GM19467 (cell line): ENCODE data around the gene EXOC3L1.

ENCODE experiments used
- ATAC-seq: cut with Tn5 transposase; IDR thresholded peaks from one replicate; pipeline ENCODE4 v1.9.1; 2021; ENCODE audit warnings: mild to moderate bottlenecking, moderate library complexity; ENCODE audit not compliant: unreplicated experiment

Gene EXOC3L1

DNA sequence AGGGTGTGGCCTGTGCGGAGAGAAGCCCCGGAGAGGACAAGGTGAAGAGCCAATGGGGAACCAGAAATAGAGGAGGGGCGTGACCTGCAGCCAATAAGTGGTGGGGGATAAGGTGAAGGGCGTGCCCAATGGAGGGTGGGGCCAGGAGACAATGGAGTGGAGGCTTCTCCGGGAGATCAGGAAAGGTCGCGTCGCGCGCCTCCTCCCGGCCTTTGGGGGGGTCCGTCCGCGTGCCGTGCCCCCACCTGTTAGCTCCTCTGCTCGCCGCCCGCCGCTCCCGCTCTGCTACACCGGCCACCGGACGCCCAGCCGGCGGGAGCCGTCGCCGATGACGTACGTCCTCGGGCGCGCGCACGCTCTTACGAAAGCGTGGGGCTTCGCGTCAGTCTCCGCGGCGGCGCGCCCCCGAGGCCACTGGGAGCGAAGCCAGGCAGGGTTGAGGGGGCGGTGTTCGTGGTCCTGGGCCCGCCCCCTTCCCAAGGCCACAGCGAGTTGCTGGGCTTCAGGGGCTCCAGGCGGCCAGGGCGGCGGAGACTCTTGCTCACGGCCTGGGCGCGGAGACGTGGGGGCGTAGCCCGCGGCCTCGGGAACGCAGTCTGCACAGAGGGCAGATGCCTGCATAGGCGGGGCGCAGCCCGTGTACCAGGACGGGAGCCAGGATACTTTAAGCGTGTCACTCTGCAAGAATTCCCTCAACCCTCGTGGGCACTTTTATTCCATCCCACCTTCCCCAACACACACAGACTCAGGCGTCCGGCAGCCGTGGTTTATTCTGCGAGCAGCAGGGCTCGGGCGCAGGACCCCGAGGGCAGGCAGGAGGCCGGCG, 6.1 kb downstream of the EXOC3L1 start, which contains the start of gene MATCAP1:
MATCAP1 (minus strand) TSS at position 337 of the 826 bp plus-strand sequence. CDS start 3,353 bp downstream, outside the sequence.
- peak; percentile 78 for ATAC-seq

DNA sequence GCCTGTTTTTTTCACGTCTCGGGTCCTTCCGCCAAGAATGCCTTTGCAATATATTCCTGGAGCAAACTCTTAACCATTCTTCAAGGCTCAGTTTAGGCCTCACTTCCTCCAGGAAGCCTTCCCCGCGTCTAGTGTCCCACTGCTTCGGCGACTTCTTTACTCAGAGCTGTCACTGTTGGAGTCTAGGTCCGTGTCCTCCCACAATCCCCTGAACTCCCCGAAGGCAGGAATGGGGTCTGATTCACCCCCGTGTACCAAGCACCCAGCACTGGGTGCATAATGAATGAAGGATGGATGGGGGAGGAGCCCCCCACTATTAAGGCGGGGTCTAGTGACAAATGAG, 6.7 kb downstream of the EXOC3L1 start:
- no peak for ATAC-seq

DNA sequence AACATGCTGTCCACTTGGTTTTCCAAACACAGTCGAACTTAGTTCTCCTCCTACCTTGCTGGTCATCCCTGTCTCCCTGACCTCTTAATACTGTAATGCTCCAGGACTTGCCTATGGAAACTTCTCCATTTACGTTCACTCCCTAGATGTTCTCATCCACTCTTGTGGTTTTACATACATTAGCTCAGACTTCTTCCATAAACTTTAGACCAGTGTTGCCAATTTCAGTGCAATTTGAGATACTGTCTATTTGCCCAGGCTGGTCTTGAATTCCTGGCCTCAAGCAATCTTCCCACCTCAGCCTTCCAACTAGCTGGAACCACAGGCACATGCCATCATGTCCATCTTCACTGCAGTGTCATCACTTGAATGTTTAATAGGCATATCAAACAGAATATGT, 7.6 kb downstream of the EXOC3L1 start:
- no peak for ATAC-seq

DNA sequence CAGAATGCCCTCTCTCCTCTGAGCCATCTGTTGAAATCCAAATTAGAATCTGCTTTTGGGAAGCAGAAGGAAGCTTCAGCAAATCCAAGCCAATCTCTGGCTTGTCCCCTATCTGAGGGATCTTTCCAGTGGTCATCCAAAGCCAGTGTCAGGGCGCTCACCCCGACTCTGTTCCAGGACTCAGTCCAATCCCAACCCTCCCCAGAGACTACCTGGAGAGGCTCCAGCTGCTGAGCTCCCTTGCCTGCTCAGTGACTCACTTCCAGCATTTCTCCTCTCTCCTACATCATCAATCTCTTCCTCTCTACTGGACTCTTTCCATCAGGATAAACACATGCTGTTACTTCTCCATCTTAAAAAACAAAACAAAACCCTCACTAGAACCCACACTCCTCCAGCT, 8.6 kb downstream of the EXOC3L1 start:
- no peak for ATAC-seq

DNA sequence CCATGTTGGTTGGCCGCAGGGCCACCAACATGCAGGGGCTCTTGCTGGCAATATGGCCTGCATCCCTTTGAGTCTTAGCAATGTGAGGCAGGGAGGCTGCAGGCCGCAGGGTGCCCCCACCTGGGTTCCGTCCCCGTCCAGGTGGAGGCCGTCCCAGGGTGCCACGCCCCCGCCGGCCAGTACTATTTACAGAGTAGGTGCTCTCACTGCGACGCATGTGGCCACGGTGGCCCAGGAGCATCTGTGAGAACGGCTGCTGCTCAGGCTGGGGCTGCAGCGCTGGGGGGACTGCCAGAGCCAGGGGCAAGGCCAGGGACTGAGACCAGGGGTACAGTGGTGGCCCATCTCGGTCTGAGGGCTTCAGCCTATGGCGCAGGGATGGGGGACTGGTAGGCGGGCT, 9.8 kb downstream of the EXOC3L1 start:
- ATAC-seq, result no peak

DNA sequence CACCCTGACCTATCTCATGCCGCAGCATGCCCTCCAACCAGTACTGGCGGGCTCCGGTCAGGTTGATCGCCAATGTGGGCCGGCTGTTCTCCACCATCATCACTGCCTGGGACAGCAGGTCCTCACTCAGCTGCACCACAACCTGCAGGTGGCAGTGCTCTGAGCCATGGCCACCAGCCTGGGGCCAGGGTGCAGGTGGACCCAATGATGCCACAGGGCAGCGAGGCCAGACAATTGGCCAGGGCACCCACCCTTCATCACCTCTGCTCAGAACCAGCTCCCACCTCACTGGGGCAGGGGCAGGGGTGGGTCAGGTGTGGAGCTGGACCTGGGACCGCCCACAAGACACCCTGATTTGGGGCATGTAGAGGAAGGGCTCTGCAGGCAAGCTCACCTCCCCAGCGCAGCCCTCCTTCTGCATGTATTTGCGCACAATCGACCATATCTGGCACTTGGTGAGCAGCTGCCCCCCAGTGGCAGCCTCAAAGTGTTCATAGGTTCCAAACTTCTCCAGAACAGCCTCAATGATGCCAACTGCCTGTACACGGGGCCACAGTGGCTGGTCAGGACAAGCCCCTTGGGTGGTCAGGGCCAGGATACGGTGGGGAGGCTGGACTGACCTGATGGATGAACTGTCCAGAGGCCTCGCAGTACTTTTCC, 10.4 kb downstream of the EXOC3L1 start:
- ATAC-seq, result no peak

DNA sequence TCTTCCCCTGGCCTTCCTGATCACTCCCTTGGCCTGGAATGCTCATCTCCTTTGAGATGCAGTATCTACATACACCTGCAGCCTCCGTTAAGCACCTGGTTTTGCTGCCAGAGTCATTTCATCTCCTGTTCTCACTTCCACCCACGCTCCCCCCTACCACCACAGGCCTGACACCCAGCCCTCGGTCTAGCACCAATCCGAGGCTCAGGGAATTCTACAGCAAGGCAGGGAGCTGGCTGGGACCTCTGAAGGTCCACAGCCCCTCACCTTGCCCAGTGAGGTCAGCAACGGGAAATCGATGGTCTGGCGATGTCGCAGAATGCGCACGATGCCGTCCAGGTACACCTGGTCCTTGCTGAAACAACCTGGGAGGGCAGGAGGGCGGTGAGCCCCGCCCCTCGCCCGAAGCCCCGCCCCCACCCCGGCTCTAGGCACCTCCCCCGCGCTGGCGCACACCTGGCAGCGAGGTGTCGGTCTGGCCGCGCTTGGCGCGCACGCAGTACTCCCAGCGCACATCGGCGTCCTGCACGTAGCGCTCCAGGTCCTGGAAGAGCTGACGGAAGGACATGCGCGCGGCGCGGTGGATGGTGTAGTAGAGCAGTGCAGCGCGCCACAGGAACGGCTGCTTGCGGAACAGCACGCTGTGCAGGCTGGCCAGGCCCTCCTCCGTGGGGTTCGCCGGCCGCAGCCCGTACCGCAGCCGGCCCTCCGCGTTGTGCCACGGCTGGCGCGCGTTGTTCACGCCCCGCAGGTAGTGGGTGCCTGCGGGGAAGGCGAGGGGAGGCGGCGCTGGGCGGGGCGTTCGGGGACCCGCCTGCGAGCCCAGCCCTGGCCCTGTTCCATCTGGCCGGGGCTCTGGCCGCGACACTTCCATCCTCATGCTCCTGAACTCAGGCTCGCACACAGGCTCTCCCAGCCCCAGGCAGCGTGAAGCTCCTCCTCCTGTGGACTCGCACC, 11.9 kb downstream of the EXOC3L1 start:
- no peak for ATAC-seq

DNA sequence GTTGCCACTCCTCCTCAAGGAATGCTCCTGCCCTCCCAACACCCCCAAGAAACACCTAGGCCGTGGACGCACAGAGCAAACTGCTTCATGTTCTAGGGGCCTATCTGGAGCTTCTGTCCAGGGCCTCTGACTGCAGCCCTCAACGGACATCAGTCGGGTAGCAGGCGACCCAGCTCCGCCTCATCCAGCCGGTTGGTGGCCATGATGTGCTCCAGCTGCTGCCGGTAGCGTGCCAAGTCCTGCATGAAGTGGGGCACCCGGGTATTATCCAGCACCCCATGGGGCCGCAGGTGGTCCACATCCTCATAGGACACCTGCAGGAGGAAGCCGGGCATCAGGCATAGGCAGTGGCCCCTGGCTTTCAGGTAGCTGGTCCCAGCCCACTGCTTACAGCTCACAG, 13.3 kb downstream of the EXOC3L1 start:
- ATAC-seq, result no peak

DNA sequence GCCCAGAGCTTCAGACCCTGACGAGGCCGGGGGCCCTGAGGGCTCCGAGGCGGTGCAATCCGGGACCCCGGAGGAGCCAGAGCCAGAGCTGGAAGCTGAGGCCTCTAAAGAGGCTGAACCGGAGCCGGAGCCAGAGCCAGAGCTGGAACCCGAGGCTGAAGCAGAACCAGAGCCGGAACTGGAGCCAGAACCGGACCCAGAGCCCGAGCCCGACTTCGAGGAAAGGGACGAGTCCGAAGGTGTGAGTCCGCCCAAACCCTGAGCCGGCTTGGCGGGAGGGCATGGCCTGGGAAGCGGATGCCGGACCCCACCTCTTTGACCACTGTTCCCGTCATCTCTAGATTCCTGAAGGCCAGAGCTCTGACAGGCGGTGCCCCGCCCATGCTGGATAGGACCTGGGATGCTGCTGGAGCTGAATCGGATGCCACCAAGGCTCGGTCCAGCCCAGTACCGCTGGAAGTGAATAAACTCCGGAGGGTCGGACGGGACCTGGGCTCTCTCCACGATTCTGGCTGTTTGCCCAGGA, 15.2 kb downstream of the EXOC3L1 start:
- no peak for ATAC-seq

DNA sequence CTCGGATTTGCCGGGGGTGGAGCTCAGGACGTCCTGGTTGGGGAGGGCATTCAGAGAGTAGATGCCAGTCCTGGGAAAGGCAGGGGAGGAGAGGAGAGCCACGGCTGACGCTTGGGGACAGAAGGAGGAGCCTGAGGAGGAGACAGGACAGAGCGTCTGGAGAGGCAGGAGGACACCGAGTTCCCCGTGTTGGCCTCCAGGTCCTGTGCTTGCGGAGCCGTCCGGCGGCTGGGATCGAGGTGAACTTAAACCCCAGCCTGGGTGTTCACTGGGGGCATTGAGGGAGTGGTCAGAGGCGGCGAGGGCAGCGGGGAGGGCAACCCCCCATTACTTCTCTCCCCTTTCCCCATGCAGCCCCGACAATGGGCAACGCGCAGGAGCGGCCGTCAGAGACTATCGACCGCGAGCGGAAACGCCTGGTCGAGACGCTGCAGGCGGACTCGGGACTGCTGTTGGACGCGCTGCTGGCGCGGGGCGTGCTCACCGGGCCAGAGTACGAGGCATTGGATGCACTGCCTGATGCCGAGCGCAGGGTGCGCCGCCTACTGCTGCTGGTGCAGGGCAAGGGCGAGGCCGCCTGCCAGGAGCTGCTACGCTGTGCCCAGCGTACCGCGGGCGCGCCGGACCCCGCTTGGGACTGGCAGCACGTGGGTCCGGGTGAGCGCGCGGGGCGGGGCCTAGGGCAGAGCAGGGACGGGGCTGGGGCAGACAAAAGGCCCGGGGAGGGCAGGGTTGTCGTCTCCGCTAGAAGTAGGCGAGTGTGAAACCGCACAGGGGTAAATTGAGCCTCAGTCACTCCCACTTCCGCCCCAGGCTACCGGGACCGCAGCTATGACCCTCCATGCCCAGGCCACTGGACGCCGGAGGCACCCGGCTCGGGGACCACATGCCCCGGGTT, 15.9 kb downstream of the EXOC3L1 start:
- ATAC-seq, result peak; percentile 52

DNA sequence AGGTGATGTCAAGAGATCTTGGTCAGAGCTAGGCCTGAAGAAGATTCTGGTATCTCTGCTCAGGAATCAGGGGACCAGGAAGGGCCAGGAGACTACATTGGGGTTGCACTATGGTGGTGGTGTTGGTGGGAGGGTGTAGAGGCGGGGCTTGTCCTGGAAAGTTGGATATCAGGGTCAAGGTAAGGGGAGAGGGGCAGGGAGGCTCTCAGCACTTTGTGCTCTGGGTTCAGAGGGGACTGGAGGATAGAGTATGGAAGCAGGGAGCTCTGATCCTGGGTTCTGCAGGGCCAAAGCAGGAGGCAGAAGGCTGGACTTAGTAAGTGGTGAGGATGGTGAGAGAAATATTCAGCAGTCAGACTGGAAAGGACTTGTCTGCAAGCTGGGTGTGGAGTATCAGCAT, 16.6 kb downstream of the EXOC3L1 start:
- ATAC-seq, result no peak

DNA sequence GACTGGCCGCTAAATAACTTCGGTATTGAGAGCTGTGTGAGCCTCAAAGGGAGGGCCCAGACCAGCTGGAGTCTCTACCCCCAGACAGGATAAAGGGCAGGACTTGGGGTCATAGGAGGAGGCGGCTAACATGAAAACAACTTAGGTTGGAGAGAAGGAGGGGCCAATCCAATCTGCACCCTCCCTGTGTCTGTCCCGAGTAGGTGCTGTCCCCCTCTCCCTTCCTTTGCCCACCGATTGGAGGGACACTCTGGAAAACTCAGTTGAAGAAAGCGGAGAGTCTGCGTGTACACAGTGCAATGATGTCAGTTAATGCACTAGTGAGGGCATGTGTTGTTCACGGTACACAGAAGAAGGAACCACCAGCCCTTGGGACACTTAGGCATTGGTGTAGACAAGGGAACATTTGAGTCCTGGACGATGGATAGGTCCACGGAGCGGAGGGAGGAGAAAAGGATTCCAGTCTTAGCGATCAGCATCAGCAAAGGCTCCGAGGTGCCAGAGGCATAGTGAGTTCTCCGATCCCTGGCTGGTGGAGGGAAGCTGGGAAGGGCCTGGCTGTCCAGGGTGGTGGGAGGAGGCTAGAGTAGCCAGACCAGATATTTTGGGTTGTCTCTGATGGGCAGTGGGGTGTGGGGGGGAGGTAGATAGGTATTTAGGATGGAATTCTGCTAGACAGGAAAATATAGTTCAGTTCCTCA, 18.8 kb downstream of the EXOC3L1 start:
- no peak for ATAC-seq

DNA sequence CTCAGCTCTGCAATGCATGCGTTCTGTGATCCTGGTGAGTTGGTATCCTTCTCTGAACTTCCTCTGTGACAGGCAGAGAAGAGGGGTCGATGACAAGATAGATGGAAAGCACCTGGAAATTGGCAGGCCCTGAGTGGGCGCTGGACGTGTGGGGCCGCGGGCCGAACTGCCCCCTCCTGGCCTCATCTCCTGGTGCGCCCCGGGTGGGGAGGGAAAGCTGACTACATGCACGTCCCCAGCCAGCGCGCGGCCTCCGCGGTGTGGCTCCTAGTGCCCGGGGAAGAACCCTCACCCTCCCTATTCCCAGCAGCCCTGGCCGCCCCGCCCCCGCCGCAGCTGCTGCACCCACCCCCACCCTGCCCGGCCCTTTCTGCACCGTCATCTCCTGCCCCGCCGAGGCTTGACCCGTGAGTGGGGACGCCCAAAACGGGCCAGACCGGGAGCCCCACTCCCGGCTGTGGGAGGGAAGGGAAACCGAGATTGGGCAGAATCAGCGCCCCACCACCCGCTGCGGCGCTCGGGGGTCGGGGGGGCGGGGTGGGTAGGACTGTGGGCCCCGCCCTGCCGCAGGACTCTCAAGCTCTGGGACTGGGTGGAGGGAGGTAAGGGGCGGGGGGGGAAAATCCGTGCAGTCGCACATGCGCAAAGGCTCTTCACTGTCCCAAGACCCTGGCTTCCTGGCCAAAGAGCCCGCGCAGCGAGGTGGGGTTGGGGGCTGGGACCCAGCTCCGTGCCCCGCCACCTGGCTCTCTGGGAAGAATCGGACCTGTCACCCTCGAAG, 19.6 kb downstream of the EXOC3L1 start, which contains the start of gene NOL3:
NOL3 (plus strand) TSS at position 371 of the 781 bp plus-strand sequence.
- no peak for ATAC-seq

DNA sequence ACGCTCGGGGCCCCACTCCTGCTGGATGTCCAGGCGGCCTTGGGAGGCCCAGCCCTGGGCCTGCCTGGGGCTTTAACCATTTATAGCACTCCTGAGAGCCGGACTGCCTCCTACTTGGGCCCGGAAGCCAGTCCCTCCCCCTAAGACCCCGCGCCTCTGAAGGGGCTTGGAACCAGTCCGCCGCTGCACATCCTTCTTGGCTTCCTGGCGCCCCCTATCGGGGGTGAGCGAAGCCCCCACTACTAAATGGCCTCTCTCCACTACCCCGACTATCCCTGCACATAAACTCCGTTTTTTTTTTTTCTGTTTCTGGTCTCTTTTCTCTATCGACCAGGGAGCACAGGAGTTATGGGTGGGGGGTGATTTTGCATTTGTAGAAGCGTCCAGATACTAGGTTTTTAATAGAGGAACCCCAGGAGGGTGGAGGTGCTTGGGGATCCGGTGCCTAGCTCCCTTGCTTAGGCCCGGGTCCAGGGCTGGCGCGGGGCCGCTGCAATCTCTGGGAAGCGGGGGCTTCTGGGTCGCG, 20.2 kb downstream of the EXOC3L1 start:
- no peak for ATAC-seq

DNA sequence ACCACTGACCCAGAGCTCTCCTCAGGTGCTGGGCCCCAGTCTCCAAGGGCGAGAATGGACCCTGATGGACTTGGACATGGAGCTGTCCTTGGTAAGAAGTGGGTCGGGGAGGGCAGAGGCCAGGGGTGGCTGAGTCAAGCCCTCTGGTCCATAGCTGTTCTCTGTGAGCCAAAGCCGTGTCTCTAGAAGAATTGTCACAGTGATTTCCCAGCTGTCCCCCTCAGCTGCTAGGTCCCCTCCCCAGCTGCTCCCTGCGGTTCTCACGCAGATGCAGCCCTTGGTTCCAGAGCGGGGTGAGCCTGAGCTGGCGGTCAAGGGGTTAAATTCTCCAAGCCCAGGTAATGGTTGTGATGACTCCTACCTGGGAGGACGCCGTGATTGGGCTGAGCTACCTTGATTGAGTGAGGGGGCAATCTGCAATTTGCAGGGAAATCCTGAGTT, 20.9 kb downstream of the EXOC3L1 start:
- no peak for ATAC-seq

DNA sequence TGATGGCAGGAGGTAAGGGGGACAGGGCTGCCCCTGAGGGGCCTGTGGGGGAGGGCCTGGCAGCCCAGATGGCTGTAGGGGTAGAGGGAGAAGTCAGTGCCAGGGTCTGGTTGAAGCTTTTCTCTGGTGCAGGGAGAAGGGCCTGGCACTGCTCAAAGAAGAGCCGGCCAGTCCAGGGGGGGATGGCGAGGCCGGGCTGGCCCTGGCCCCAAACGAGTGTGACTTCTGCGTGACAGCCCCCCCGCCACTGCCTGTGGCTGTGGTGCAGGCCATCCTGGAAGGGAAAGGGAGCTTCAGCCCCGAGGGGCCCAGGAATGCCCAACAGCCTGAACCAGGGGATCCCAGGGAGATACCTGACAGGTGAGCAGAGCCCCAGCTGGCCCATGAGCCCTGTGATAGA, 22.3 kb downstream of the EXOC3L1 start:
- no peak for ATAC-seq

DNA sequence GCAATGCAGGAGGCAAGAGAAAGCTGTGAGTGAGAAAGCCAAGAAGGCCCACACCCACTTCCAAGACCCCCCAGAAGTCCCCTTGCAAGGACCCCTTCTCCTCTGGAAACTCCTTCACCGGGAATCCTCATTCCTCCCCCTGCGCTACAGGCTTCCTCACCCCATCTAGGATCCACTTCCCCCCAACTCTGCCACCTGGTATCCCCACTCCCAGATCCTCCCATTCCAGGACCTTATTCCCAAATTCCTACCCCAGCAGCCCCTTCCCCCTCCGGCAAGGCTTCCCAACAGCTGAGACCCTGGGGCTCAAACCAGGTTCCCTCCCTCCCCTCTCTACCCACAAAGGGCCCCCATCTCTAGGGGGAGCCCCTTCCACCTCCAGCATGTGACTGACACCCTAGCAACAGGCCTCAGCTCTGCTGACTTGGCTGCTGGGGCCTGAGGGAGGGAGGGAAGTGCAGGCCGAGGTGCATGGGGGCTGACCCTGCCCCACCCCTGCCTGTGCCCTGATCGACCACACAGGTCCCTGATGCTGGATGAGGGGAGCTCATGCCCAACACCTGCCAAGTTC, 23.3 kb downstream of the EXOC3L1 start:
- ATAC-seq, result no peak

DNA sequence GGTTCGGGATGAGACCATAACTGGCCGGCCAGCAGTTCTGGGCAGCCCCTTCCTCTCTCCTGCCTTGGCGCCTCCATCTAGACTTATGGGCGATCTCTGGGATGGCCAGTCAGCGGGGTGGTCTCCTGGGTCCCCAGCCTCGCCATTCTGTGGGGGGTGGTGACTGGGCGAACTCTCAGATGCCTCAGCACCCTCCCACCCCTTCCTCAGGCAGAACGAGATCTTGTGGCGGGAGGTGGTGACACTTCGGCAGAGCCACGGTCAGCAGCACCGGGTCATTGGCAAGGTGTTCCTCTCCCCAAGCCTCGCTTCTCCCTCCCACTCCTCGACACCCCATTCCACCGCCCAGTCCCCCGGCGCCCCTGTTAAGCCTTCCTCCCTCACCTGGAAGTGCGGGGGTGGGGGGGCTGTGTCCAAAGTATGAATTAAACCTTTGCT, 23.8 kb downstream of the EXOC3L1 start:
- no peak for ATAC-seq
